ENCODE results near the gene SEMG2.

The SEMG2 gene

GRCh38 chr20:45226287-45226686 lies 5.1 kb downstream of the SEMG2 start:
- intact Hi-C loops (cut with DNase I), result no loop called here
- no peak for DNase-seq

- intact Hi-C loops (cut with DNase I), result no loop called here
- DNase-seq, result peak in 1 of 10 donors; percentile 55
Measured at GRCh38 chr20:45229264-45230056, 8.3 kb downstream of the SEMG2 start.

GRCh38 chr20:45230631-45231030 lies 9.5 kb downstream of the SEMG2 start:
- DNase-seq, result peak in 2 of 10 donors; percentile 31 to 45
- intact Hi-C loops (cut with DNase I), result no loop called here

- intact Hi-C loops (cut with DNase I), result no loop called here
- peak in 2 of 10 donors; percentile 47 to 59 for DNase-seq
Measured at GRCh38 chr20:45235995-45236394, 14.8 kb downstream of the SEMG2 start.

GRCh38 chr20:45238139-45238538 lies 17.0 kb downstream of the SEMG2 start:
- DNase-seq, result no peak
- intact Hi-C loops (cut with DNase I), result no loop called here

GRCh38 chr20:45246109-45246508 lies 24.9 kb downstream of the SEMG2 start:
- intact Hi-C loops (cut with DNase I), result no loop called here
- no peak for DNase-seq

- intact Hi-C loops (cut with DNase I), result no loop called here
- no peak for DNase-seq
Measured at GRCh38 chr20:45247865-45248264, 26.7 kb downstream of the SEMG2 start.

- intact Hi-C loops (cut with DNase I), result no loop called here
Measured at GRCh38 chr20:45248609-45249008, 27.4 kb downstream of the SEMG2 start.

GRCh38 chr20:45251884-45252560 lies 30.8 kb downstream of the SEMG2 start:
- DNase-seq, result no peak

More at GRCh38 chr20:45248609-45249008, 27.4 kb downstream of the SEMG2 start:
- DNase-seq, result no peak

GRCh38 chr20:45253261-45253660 lies 32.1 kb downstream of the SEMG2 start:
- DNase-seq, result no peak
- intact Hi-C loops (cut with DNase I), result no loop called here

More at GRCh38 chr20:45251884-45252560, 30.8 kb downstream of the SEMG2 start:
- intact Hi-C loops (cut with DNase I), result no loop called here

GRCh38 chr20:45254383-45255262 lies 33.5 kb downstream of the SEMG2 start, which contains the start of gene SLPI:
SLPI (minus strand) TSS chr20:45254564; CDS start chr20:45254543, 21 bp downstream.
- intact Hi-C loops (cut with DNase I), result no loop called here
- no peak for DNase-seq

GRCh38 chr20:45257161-45257560 lies 36.0 kb downstream of the SEMG2 start:
- no peak for DNase-seq
- intact Hi-C loops (cut with DNase I), result no loop called here

GRCh38 chr20:45257711-45258110 lies 36.5 kb downstream of the SEMG2 start:
- no peak for DNase-seq
- intact Hi-C loops (cut with DNase I), result no loop called here

- intact Hi-C loops (cut with DNase I), result no loop called here
Measured at GRCh38 chr20:45258259-45258658, 37.1 kb downstream of the SEMG2 start.

GRCh38 chr20:45258664-45259063 lies 37.5 kb downstream of the SEMG2 start:
- intact Hi-C loops (cut with DNase I), result no loop called here
- no peak for DNase-seq

More at GRCh38 chr20:45258259-45258658, 37.1 kb downstream of the SEMG2 start:
- no peak for DNase-seq

GRCh38 chr20:45263556-45264266 lies 42.5 kb downstream of the SEMG2 start:
- no peak for DNase-seq
- intact Hi-C loops (cut with DNase I), result no loop called here

- intact Hi-C loops (cut with DNase I), result no loop called here
- DNase-seq, result no peak
Measured at GRCh38 chr20:45266977-45267376, 45.8 kb downstream of the SEMG2 start.

- intact Hi-C loops (cut with DNase I), result no loop called here
- no peak for DNase-seq
Measured at GRCh38 chr20:45268531-45268930, 47.4 kb downstream of the SEMG2 start.

GRCh38 chr20:45269056-45269455 lies 47.9 kb downstream of the SEMG2 start:
- DNase-seq, result no peak
- intact Hi-C loops (cut with DNase I), result no loop called here

- DNase-seq, result no peak
- intact Hi-C loops (cut with DNase I), result no loop called here
Measured at GRCh38 chr20:45269754-45270270, 48.6 kb downstream of the SEMG2 start.

Measured in posterior cingulate gyrus (tissue), 11 donors.